HepG2 (cell line): ENCODE measurements around the gene EPHB6.

ENCODE experiments used
- E2F5 ChIP-seq: sonication (generic); formaldehyde crosslinking; conservative IDR thresholded peaks from 2 replicates; pipeline ENCODE4 v1.4.0; 2020; ENCODE audit warnings: missing genetic modification reagents
- POLR2AphosphoS5 ChIP-seq: IDR thresholded peaks from 2 replicates; pipeline ENCODE4 v1.6.1; 2012; ENCODE audit warnings: low read depth, low read length
- SRSF1 ChIP-seq: fragments of 200-400 bp; formaldehyde crosslinking; optimal IDR thresholded peaks from 2 replicates; pipeline ENCODE3; 2017; ENCODE audit warnings: mild to moderate bottlenecking, low read depth, low read length, moderate library complexity
- ZMAT5 ChIP-seq: sonication (generic); formaldehyde crosslinking; IDR thresholded peaks from 2 replicates; pipeline ENCODE4 v1.5.0; 2020; ENCODE audit warnings: mild to moderate bottlenecking, low read depth, missing genetic modification reagents, borderline replicate concordance
- ZNF274 ChIP-seq: sonication (generic); formaldehyde crosslinking; IDR thresholded peaks from 2 replicates; pipeline ENCODE4 v1.5.1; 2020; ENCODE audit warnings: mild to moderate bottlenecking, missing genetic modification reagents

GRCh38 chr7:142876236-142876960 lies 21.5 kb downstream of the EPHB6 start:
- TF ChIP-seq SRSF1 (no peak), ZNF274 (no peak), E2F5 (CRISPR knock-in tag) (no peak), POLR2AphosphoS5 (no peak), ZMAT5 (CRISPR knock-in tag) (no peak)
